SIG-M5 treated with dmso at 0.1 percent for 504 hours (cell line): ENCODE results near the gene GMCL2.
"Not testable (repeated sequence)": the region's sequence is repeated elsewhere in the genome, so short reads cannot be mapped to it uniquely, and the experiment has no call there.

Experiments used
- DNase-seq: peaks from one replicate; lab custom pipeline; 2025; ENCODE audit not compliant: unreplicated experiment; lab: John Stamatoyannopoulos, UW

GMCL2 gene

GRCh38 chr5:178207183-178207916 is 20.2 kb upstream of the GMCL2 start:
- no peak for DNase-seq

- DNase-seq = no peak
Observed at GRCh38 chr5:178206166-178207101, 19.3 kb upstream of the GMCL2 start.

GRCh38 chr5:178205749-178206047 is 18.5 kb upstream of the GMCL2 start:
- DNase-seq = no peak

GRCh38 chr5:178204935-178205748 is 18.0 kb upstream of the GMCL2 start:
- peak; percentile 81 for DNase-seq

- DNase-seq = peak; percentile 95
Observed at GRCh38 chr5:178204182-178204934, 17.2 kb upstream of the GMCL2 start, which contains the start of gene HNRNPAB. Gene HNRNPAB, plus strand, starts transcription at chr5:178204533. Its CDS starts 305 bp downstream, at chr5:178204838.

- DNase-seq = no peak
Observed at GRCh38 chr5:178203670-178204181, 16.6 kb upstream of the GMCL2 start.

- DNase-seq = no peak
Observed at GRCh38 chr5:178202541-178202940, 15.4 kb upstream of the GMCL2 start.

- peak; percentile 84 for DNase-seq
Observed at GRCh38 chr5:178201927-178202235, 14.7 kb upstream of the GMCL2 start.

GRCh38 chr5:178201221-178201926 is 14.2 kb upstream of the GMCL2 start:
- DNase-seq = no peak

- no peak for DNase-seq
Observed at GRCh38 chr5:178199581-178200434, 12.6 kb upstream of the GMCL2 start.

- no peak for DNase-seq
Observed at GRCh38 chr5:178198706-178199105, 11.5 kb upstream of the GMCL2 start.

- DNase-seq = not testable (repeated sequence)
Observed at GRCh38 chr5:178198151-178198550, 11.0 kb upstream of the GMCL2 start.

GRCh38 chr5:178196986-178197385 is 9.8 kb upstream of the GMCL2 start:
- DNase-seq = no peak

GRCh38 chr5:178196281-178196812 is 9.2 kb upstream of the GMCL2 start:
- no peak for DNase-seq

GRCh38 chr5:178194026-178194425 is 6.9 kb upstream of the GMCL2 start:
- DNase-seq = no peak

- DNase-seq = no peak
Observed at GRCh38 chr5:178193251-178193809, 6.2 kb upstream of the GMCL2 start.

GRCh38 chr5:178192787-178193186 is 5.6 kb upstream of the GMCL2 start:
- no peak for DNase-seq

GRCh38 chr5:178192244-178192643 is 5.1 kb upstream of the GMCL2 start:
- no peak for DNase-seq
